Esophagus squamous epithelium (tissue), 5 donors: ENCODE measurements around the gene C1QTNF7. TPM values are rescaled to one million over a fixed set of nuclear protein-coding genes. Genes with fewer than 3 reads are reported as not detected.

Source experiments
- DNase-seq: peaks from one replicate; lab custom pipeline; 2025; lab: John Stamatoyannopoulos, UW
- H3K27ac ChIP-seq, 4 donors: fragments of 200-600 bp; sonication (generic); one replicate each; pipeline ENCODE4 v1.5.1; 2016 to 2019; ENCODE audit warnings: mild to moderate bottlenecking in 1 of 4
- H3K27me3 ChIP-seq, 4 donors: fragments of 200-600 bp; sonication (generic); 1 replicate in 3 of 4; 2 replicates in 1 of 4; pipeline versions ENCODE4 v1.5.1 to v1.6.0; 2017 to 2021; ENCODE audit warnings: antibody characterized with exemption in 1 of 4
- H3K36me3 ChIP-seq, 3 donors: fragments of 200-600 bp; sonication (generic); one replicate each; pipeline ENCODE4 v1.5.1; 2016 to 2019
- H3K4me1 ChIP-seq, 3 donors: fragments of 200-600 bp; sonication (generic); one replicate each; pipeline ENCODE4 v1.5.1; 2017 to 2019
- H3K4me3 ChIP-seq, 4 donors: fragments of 200-600 bp; sonication (generic); 1 replicate in 3 of 4; 2 replicates in 1 of 4; pipeline ENCODE4 v1.5.1; 2016 to 2019; ENCODE audit warnings: mild to moderate bottlenecking in 2 of 4, moderate library complexity in 1 of 4
- H3K9me3 ChIP-seq, 3 donors: fragments of 200-600 bp; sonication (generic); one replicate each; pipeline ENCODE4 v1.5.1; 2016 to 2019
- POLR2A ChIP-seq, 4 donors: fragments of 450-650 bp; IDR thresholded peaks; one replicate each; pipeline ENCODE4 v1.6.1; 2017; ENCODE audit warnings: antibody characterized with exemption in 4 of 4, mild to moderate bottlenecking in 4 of 4, moderate library complexity in 3 of 4
- WGBS, 2 donors: methylation state at CpG; one replicate each; pipeline ENCODE4 v1.1.5; 2018; 5-methylcytosine and 5-hydroxymethylcytosine counted together
- intact Hi-C: fragments of 100-400 bp; cut with DNase I; formaldehyde crosslinking; loops from one replicate; pipeline ENCODE4 v1.15.0; 2022
- total RNA-seq, 4 donors: library from RNA; depleted of rRNA; stranded (reverse); fragments of >200 nt; gene quantifications; one replicate each; pipeline ENCODE4 v1.1.0, GENCODE V29; 2016
- TF ChIP-seq, protein P1 (sequence below), 6 experiments: fragments of 450-650 bp in 4 of 6; fragments of 200-600 bp in 2 of 6; sonication (generic) in 2 of 6; IDR thresholded peaks; one replicate each; pipeline ENCODE4 v1.5.1; 2016 to 2019; ENCODE audit warnings: antibody characterized with exemption in 6 of 6, mild to moderate bottlenecking in 4 of 6, moderate library complexity in 4 of 6
- donor health status: DM: yes; HTN: yes; CAD: no.

Gene C1QTNF7
- total RNA-seq, 4 donors from 2014 or later = 0.11 to 12.2 (median 1.5) TPM

DNA sequence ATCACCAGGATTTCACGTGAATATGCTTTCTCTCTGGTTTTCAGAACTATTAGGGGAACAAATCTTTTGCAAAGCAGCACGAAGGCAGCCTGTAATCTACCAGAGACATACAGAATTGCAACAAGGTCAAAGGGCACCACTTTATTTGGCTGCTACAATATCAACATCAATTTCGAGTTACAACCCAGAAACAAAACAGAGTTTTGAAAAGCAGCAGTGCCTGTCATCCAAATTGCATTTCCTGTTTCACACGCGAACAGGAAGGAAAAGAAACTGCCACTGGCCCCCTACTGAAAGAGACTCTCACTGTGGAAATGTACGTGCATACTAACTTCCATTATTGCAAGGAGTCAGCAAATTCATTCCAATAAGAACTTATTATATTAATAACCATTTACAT lies 17.1 kb upstream of the C1QTNF7 start:
- Histone ChIP-seq H3K27ac (peak overlapping the region in 1 of 4 donors; percentile 16), H3K9me3 (no peaks in the 10 kb centered on the region), H3K4me3 (no peak overlapping the region), H3K36me3 (no peaks in the 10 kb centered on the region), H3K27me3 (no peaks in the 10 kb centered on the region), H3K4me1 (peaks cover 0 to 27% (median 4%) of the 10 kb centered on the region in 3 donors)
- TF ChIP-seq, protein P1, sequence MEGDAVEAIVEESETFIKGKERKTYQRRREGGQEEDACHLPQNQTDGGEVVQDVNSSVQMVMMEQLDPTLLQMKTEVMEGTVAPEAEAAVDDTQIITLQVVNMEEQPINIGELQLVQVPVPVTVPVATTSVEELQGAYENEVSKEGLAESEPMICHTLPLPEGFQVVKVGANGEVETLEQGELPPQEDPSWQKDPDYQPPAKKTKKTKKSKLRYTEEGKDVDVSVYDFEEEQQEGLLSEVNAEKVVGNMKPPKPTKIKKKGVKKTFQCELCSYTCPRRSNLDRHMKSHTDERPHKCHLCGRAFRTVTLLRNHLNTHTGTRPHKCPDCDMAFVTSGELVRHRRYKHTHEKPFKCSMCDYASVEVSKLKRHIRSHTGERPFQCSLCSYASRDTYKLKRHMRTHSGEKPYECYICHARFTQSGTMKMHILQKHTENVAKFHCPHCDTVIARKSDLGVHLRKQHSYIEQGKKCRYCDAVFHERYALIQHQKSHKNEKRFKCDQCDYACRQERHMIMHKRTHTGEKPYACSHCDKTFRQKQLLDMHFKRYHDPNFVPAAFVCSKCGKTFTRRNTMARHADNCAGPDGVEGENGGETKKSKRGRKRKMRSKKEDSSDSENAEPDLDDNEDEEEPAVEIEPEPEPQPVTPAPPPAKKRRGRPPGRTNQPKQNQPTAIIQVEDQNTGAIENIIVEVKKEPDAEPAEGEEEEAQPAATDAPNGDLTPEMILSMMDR (IDR thresholded peaks at IDR 0.05) = no peak
- no peak for TF ChIP-seq POLR2A (IDR thresholded peaks at IDR 0.05)
- intact Hi-C loops = no loop called here
- no peak for DNase-seq
- WGBS, 2 donors = 26 to 43% methylated on average over 6 of the region's 6 CpGs

DNA sequence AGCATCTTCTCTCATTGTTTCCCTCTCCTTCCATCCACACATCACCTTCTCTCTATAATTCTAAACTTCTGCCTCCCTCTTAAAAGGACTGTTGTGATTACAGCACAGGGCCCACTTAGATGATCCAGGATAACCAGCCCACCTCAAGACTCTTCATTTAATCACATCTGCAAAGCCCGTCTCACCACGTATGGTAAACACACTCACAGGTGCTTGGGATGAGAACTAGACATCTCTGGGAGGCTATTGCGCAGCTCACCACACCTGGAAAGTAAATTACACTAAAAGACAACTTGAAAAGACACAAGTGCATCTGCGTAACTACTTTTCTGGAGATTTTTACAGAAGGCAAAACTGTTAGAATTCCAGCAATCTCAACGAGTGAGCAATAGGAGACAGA lies 15.4 kb upstream of the C1QTNF7 start:
- Histone ChIP-seq H3K9me3 (no peaks in the 10 kb centered on the region), H3K27ac (no peak overlapping the region), H3K4me1 (peaks cover 0 to 27% (median 4%) of the 10 kb centered on the region in 3 donors), H3K36me3 (no peaks in the 10 kb centered on the region), H3K4me3 (no peak overlapping the region), H3K27me3 (no peaks in the 10 kb centered on the region)
- WGBS, 2 donors = 89 to 91% methylated on average over 5 of the region's 5 CpGs
- intact Hi-C loops = no loop called here
- no peak for DNase-seq
- no peak for TF ChIP-seq POLR2A (IDR thresholded peaks at IDR 0.05)
- TF ChIP-seq, protein P1 (IDR thresholded peaks at IDR 0.05) = no peak

- TF ChIP-seq, protein P1 (IDR thresholded peaks at IDR 0.05) = no peak
- TF ChIP-seq POLR2A (IDR thresholded peaks at IDR 0.05) = no peak
- no peak for DNase-seq
- Histone ChIP-seq H3K4me1 (peaks cover 0 to 27% (median 4%) of the 10 kb centered on the region in 3 donors), H3K27ac (peak overlapping the region in 3 of 4 donors; percentile 14 to 72 (median 49)), H3K36me3 (no peaks in the 10 kb centered on the region), H3K9me3 (no peaks in the 10 kb centered on the region), H3K4me3 (no peak overlapping the region), H3K27me3 (no peaks in the 10 kb centered on the region)
- WGBS, 2 donors = 58 to 73% methylated on average over 6 of the region's 6 CpGs
- intact Hi-C loops = no loop called here
Observed at GRCh38 chr4:15413010-15413622, 14.7 kb upstream of the C1QTNF7 start.

DNA sequence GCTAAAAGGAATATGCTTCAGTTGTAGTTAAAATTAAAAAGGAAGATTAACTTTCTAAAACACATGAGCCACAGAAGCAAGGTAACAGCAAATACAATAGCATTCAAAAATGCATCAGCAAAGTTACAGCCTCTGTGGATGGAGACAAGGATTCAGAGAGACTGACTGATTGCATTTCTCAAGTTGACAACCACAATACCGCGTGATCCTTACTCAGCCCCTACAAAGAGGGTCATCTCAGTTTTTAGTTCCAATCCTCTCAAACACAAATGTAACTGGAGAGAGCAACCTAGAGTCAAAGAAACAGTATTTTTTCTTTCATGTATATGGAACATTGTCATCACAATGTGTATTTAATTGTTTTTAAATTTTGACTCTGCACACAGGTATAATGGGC lies 14.2 kb upstream of the C1QTNF7 start:
- H3K36me3 ChIP-seq = no peaks in the 10 kb centered on the region
- 70 to 71% methylated on average over 2 of the region's 2 CpGs for WGBS, 2 donors
- H3K4me3 ChIP-seq = no peak overlapping the region
- no peak for DNase-seq
- H3K4me1 ChIP-seq = peaks cover 0 to 27% (median 4%) of the 10 kb centered on the region in 3 donors
- H3K9me3 ChIP-seq = no peaks in the 10 kb centered on the region
- no peaks in the 10 kb centered on the region for H3K27me3 ChIP-seq
- TF ChIP-seq, protein P1 (IDR thresholded peaks at IDR 0.05) = no peak
- TF ChIP-seq POLR2A (IDR thresholded peaks at IDR 0.05) = no peak
- intact Hi-C loops = no loop called here
- peak overlapping the region in 3 of 4 donors; percentile 14 to 72 (median 49) for H3K27ac ChIP-seq

- Histone ChIP-seq H3K4me1 (peaks cover 0 to 27% (median 4%) of the 10 kb centered on the region in 3 donors), H3K27ac (peak overlapping the region in 3 of 4 donors; percentile 67 to 72 (median 72)), H3K9me3 (no peaks in the 10 kb centered on the region), H3K4me3 (no peak overlapping the region), H3K36me3 (no peaks in the 10 kb centered on the region), H3K27me3 (no peaks in the 10 kb centered on the region)
- 44 to 52% methylated on average over 4 of the region's 4 CpGs for WGBS, 2 donors
- intact Hi-C loops = no loop called here
- no peak for TF ChIP-seq POLR2A (IDR thresholded peaks at IDR 0.05)
- TF ChIP-seq, protein P1 (IDR thresholded peaks at IDR 0.05) = no peak
- no peak for DNase-seq
Observed at GRCh38 chr4:15414551-15415091, 13.2 kb upstream of the C1QTNF7 start.
